Measurements from ENCODE around the gene MPP7.

Gene MPP7

DNA sequence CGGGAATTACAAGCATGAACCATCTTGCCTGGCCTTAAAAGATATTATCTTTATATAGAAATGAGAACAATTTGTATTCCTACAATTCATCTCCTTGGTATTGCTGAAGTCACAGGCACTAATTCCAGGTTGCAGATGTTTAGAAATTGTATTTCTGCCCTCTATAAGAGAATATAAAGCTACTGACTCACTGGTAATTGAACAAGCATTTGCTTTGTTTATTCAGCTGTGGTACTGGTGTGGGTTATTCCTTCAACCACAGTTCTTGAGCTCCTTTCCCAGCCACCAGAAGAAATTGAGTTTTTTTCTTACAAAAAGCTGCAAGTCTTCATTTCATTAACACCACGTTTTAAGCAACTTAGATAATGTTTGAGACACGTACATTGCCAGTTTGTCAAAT is 29.0 kb upstream of the MPP7 start:
- Histone ChIP-seq H3K4me3 (replicated peaks; ENCODE audit: low read depth, low read length) (no peak overlapping the region), H3K36me3 (ENCODE audit: control insufficient read depth, insufficient read depth, low read length) (no peaks in the 10 kb centered on the region), H3K27me3 (replicated peaks; ENCODE audit: control insufficient read depth, insufficient read depth, low read length) (no peaks in the 10 kb centered on the region)
- DNase-seq (ENCODE audit: extremely low read depth, insufficient read length), result no peak
- no peak for TF ChIP-seq CTCF (IDR thresholded peaks at IDR 0.05; ENCODE audit: insufficient read depth, low read length, poor library complexity, severe bottlenecking)

GRCh38 chr10:28331066-28331465 is 28.2 kb upstream of the MPP7 start:
- no peaks in the 10 kb centered on the region for H3K36me3 ChIP-seq (ENCODE audit: control insufficient read depth, insufficient read depth, low read length)
- no peak for DNase-seq (ENCODE audit: extremely low read depth, insufficient read length)
- TF ChIP-seq CTCF (IDR thresholded peaks at IDR 0.05; ENCODE audit: insufficient read depth, low read length, poor library complexity, severe bottlenecking), result no peak
- no peak overlapping the region for H3K4me3 ChIP-seq (replicated peaks; ENCODE audit: low read depth, low read length)
- no peaks in the 10 kb centered on the region for H3K27me3 ChIP-seq (replicated peaks; ENCODE audit: control insufficient read depth, insufficient read depth, low read length)

DNA sequence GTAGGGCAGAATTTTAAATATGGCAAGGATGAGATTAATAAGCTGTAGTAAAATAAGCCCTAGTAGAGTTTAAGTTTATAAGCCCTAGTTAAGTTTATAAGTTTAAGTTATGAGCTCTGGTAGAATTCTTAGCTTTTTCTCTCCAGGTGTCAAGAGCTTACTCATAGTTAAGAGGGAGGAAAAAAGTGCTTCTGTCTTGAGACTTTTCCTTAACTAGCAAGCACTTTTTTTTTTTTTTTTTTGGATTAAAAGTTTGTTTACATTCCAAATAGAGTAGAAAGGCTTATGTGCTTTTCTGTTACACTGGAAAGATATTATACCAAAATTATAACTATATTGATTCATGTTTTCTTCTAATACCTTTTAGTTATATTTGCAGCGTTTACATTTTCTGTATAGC is 25.5 kb upstream of the MPP7 start:
- Histone ChIP-seq H3K4me3 (replicated peaks; ENCODE audit: low read depth, low read length) (no peak overlapping the region), H3K27me3 (replicated peaks; ENCODE audit: control insufficient read depth, insufficient read depth, low read length) (no peaks in the 10 kb centered on the region), H3K36me3 (ENCODE audit: control insufficient read depth, insufficient read depth, low read length) (no peaks in the 10 kb centered on the region)
- TF ChIP-seq CTCF (IDR thresholded peaks at IDR 0.05; ENCODE audit: insufficient read depth, low read length, poor library complexity, severe bottlenecking), result no peak
- DNase-seq (ENCODE audit: extremely low read depth, insufficient read length), result no peak

GRCh38 chr10:28327491-28327880 is 24.6 kb upstream of the MPP7 start:
- H3K4me3 ChIP-seq (replicated peaks; ENCODE audit: low read depth, low read length), result no peak overlapping the region

GRCh38 chr10:28326516-28327490 is 23.9 kb upstream of the MPP7 start:
- TF ChIP-seq CTCF (IDR thresholded peaks at IDR 0.05; ENCODE audit: insufficient read depth, low read length, poor library complexity, severe bottlenecking), result no peak
- H3K4me3 ChIP-seq (replicated peaks; ENCODE audit: low read depth, low read length), result no peak overlapping the region
- no peaks in the 10 kb centered on the region for H3K27me3 ChIP-seq (replicated peaks; ENCODE audit: control insufficient read depth, insufficient read depth, low read length)
- no peaks in the 10 kb centered on the region for H3K36me3 ChIP-seq (ENCODE audit: control insufficient read depth, insufficient read depth, low read length)
- no peak for DNase-seq (ENCODE audit: extremely low read depth, insufficient read length)

More at GRCh38 chr10:28327491-28327880, 24.6 kb upstream of the MPP7 start:
- TF ChIP-seq CTCF (IDR thresholded peaks at IDR 0.05; ENCODE audit: insufficient read depth, low read length, poor library complexity, severe bottlenecking), result no peak
- no peaks in the 10 kb centered on the region for H3K36me3 ChIP-seq (ENCODE audit: control insufficient read depth, insufficient read depth, low read length)
- DNase-seq (ENCODE audit: extremely low read depth, insufficient read length), result no peak
- H3K27me3 ChIP-seq (replicated peaks; ENCODE audit: control insufficient read depth, insufficient read depth, low read length), result no peaks in the 10 kb centered on the region

Measured in GM06990 (cell line).